HL-60 (cell line): Measurements from ENCODE around the gene SHMT1.

Experiments used
- DNase-seq, 2 experiments: peaks; one replicate each; pipeline ENCODE4 v3.0.0-alpha.2; 2010 to 2020; ENCODE audit warnings: low read depth in 1 of 2, low spot score in 1 of 2
- H3K27ac ChIP-seq: fragments of 250-450 bp; sonication (Bioruptor Pico); replicated peaks from 2 replicates; pipeline ENCODE4 v1.5.1; 2020; ENCODE audit warnings: mild to moderate bottlenecking, moderate library complexity
- H3K27me3 ChIP-seq: fragments of 250-450 bp; sonication (Bioruptor Pico); 2 replicates; pipeline ENCODE4 v1.5.1; 2021; ENCODE audit warnings: mild to moderate bottlenecking, moderate library complexity; ENCODE audit not compliant: insufficient read depth, poor library complexity, severe bottlenecking
- H3K4me3 ChIP-seq: replicated peaks from 2 replicates; pipeline ENCODE4 v1.5.1; 2011; ENCODE audit warnings: mild to moderate bottlenecking, control low read depth, low read length; ENCODE audit not compliant: insufficient read depth
- GABPA ChIP-seq: IDR thresholded peaks from 2 replicates; pipeline ENCODE4 v1.6.1; 2012; ENCODE audit warnings: low read depth
- POLR2AphosphoS5 ChIP-seq: IDR thresholded peaks from 2 replicates; pipeline ENCODE4 v1.6.1; 2012; ENCODE audit warnings: low read depth
- SPI1 ChIP-seq: IDR thresholded peaks from 2 replicates; pipeline ENCODE4 v1.6.1; 2012; ENCODE audit warnings: low read depth, mild to moderate bottlenecking, borderline replicate concordance
- TF ChIP-seq, protein P1 (sequence below): IDR thresholded peaks from one replicate; pipeline ENCODE4 v1.5.1; 2011; ENCODE audit warnings: low read length, control low read depth, inconsistent platforms; ENCODE audit not compliant: insufficient read depth
- TF ChIP-seq, protein P2 (sequence below): IDR thresholded peaks from 2 replicates; pipeline ENCODE4 v1.6.1; 2012; ENCODE audit warnings: low read depth; ENCODE audit not compliant: insufficient replicate concordance

SHMT1 gene

DNA sequence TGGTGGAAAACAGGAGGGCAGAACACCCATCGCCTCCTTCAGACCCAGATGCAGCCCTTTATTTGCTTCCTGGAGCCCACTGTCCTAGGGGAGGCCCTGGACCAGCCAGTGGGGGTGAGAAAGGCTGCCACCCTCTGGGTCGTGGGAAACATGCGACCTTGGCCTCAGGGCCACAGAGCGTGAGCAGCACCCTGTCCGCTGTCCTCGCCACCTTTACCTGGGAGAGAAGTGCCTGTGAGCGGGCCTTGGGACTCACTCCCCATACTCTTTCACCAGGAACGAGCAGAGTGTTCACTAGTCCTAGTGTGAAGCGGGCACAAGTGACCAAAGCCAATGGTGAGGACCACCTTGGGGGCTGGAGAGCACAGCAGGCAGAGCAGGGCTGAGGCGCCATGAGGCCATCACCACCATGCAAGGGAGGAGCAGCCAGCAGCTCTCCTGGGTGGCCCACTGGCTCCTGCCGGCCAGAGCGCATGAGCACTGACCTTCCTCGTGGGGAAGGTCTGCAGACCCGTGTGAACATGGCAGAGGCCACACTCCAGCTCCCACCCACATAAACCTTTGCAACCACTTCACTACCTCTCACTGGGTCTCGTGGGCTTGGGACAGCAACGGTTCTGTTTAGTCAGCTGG, 39.7 kb downstream of the SHMT1 start:
- DNase-seq, result no peak
- TF ChIP-seq, protein P1, sequence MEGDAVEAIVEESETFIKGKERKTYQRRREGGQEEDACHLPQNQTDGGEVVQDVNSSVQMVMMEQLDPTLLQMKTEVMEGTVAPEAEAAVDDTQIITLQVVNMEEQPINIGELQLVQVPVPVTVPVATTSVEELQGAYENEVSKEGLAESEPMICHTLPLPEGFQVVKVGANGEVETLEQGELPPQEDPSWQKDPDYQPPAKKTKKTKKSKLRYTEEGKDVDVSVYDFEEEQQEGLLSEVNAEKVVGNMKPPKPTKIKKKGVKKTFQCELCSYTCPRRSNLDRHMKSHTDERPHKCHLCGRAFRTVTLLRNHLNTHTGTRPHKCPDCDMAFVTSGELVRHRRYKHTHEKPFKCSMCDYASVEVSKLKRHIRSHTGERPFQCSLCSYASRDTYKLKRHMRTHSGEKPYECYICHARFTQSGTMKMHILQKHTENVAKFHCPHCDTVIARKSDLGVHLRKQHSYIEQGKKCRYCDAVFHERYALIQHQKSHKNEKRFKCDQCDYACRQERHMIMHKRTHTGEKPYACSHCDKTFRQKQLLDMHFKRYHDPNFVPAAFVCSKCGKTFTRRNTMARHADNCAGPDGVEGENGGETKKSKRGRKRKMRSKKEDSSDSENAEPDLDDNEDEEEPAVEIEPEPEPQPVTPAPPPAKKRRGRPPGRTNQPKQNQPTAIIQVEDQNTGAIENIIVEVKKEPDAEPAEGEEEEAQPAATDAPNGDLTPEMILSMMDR, result no peak
- no peak for TF ChIP-seq GABPA
- no peak for TF ChIP-seq POLR2AphosphoS5
- TF ChIP-seq, protein P2, sequence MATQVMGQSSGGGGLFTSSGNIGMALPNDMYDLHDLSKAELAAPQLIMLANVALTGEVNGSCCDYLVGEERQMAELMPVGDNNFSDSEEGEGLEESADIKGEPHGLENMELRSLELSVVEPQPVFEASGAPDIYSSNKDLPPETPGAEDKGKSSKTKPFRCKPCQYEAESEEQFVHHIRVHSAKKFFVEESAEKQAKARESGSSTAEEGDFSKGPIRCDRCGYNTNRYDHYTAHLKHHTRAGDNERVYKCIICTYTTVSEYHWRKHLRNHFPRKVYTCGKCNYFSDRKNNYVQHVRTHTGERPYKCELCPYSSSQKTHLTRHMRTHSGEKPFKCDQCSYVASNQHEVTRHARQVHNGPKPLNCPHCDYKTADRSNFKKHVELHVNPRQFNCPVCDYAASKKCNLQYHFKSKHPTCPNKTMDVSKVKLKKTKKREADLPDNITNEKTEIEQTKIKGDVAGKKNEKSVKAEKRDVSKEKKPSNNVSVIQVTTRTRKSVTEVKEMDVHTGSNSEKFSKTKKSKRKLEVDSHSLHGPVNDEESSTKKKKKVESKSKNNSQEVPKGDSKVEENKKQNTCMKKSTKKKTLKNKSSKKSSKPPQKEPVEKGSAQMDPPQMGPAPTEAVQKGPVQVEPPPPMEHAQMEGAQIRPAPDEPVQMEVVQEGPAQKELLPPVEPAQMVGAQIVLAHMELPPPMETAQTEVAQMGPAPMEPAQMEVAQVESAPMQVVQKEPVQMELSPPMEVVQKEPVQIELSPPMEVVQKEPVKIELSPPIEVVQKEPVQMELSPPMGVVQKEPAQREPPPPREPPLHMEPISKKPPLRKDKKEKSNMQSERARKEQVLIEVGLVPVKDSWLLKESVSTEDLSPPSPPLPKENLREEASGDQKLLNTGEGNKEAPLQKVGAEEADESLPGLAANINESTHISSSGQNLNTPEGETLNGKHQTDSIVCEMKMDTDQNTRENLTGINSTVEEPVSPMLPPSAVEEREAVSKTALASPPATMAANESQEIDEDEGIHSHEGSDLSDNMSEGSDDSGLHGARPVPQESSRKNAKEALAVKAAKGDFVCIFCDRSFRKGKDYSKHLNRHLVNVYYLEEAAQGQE, result no peak
- no peak for TF ChIP-seq SPI1

DNA sequence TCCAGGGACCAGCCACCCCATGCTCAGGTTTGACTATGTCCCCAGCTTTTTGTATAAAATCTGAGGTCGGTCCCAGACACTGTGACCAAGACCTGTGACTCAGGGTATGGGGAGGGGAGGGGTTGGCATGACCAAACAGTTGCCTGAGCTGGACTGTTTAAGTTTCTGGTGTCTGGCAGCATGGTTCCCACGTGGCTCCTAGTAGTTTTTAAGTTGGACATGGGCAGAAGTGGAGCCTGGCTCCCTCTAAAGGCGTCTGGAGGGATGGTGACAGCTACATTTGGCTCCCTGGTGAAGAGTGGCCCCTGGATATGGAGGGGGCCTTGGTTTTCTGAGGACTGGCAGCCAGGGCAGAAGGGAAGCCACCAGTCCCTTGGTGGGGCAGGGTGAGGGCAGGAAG, 40.3 kb downstream of the SHMT1 start:
- TF ChIP-seq, protein P1, result no peak
- TF ChIP-seq POLR2AphosphoS5 (no peak), GABPA (no peak), SPI1 (no peak)
- TF ChIP-seq, protein P2, result no peak
- Histone ChIP-seq H3K4me3 (no peak overlapping the region), H3K27me3 (no peaks in the 10 kb centered on the region), H3K27ac (no peak overlapping the region)
- no peak for DNase-seq

More for the DNA sequence above, 39.7 kb downstream of the SHMT1 start:
- Histone ChIP-seq H3K4me3 (no peak overlapping the region), H3K27me3 (no peaks in the 10 kb centered on the region), H3K27ac (no peak overlapping the region)

DNA sequence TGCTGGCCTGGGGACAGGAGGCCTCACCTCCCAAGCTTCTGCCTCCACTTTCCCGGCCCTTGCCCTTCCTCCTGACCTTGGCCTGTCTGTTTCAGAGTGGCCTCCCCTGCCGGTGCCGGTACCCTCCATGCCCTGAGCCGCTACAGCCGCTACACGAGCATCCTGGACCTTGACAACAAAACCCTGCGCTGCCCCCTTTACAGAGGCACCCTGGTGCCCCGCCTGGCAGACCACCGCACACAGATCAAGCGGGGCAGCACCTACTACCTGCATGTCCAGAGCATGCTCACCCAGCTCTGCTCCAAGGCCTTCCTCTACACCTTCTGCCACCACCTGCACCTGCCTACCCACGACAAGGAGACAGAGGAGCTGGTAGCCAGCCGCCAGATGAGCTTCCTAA, 40.8 kb downstream of the SHMT1 start:
- Histone ChIP-seq H3K27me3 (no peaks in the 10 kb centered on the region), H3K4me3 (no peak overlapping the region), H3K27ac (no peak overlapping the region)
- TF ChIP-seq SPI1, result no peak
- TF ChIP-seq, protein P2, result no peak
- TF ChIP-seq POLR2AphosphoS5, result no peak
- TF ChIP-seq, protein P1, result no peak
- no peak for TF ChIP-seq GABPA
- no peak for DNase-seq
